GM04503 (cell line): Measurements from ENCODE around the gene CNTNAP2.
"Not testable (repeated sequence)": the region's sequence is repeated elsewhere in the genome, so short reads cannot be mapped to it uniquely, and the experiment has no call there.

Source experiments
- DNase-seq: peaks from one replicate; pipeline ENCODE4 v3.0.0-alpha.2; 2012; ENCODE audit warnings: low read depth

CNTNAP2 gene

DNA sequence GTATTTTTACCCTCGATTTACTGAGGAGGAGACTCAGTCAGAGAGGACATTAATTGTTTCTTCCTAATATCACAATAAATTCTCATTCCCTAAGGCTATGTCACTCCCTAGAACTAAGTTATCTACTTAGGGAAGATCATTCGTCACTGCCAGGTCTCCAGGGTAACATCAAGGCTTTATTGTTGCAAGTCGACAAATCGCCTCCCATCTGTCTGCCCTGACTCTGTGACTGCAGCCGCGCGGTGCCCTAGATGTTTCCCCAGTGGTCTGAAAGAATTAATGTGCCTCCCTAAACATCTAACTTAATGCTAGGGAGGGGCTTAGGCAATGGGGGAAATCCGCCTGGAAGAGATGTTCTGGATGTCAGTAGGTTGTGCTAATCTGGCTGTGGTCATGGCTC, 1915.2 kb downstream of the CNTNAP2 start:
- DNase-seq: no peak

- no peak for DNase-seq
Measured at GRCh38 chr7:148035950-148036349, 1919.3 kb downstream of the CNTNAP2 start.

- no peak for DNase-seq
Measured at GRCh38 chr7:148037044-148037443, 1920.4 kb downstream of the CNTNAP2 start.

DNA sequence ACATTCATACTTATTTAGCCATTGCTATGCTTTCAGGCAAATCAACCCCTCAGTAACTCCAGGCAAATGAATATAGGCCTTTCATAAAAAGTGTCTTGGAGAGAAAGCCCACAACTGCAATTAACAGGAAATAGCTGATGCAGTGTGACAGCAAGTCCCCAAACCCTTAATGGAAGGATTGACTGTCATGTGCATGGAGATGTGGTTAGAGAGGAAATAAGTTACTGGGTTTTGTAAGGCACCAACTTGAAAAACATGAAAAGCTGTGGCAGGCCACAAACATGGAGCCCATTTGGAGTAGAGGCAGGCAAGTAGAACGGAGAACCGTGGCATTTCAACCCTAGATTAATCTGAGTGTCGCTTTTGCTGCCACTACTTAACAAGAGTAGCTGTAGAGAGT, 1924.6 kb downstream of the CNTNAP2 start:
- DNase-seq: no peak

- no peak for DNase-seq
Measured at GRCh38 chr7:148042935-148043631, 1926.5 kb downstream of the CNTNAP2 start.

DNA sequence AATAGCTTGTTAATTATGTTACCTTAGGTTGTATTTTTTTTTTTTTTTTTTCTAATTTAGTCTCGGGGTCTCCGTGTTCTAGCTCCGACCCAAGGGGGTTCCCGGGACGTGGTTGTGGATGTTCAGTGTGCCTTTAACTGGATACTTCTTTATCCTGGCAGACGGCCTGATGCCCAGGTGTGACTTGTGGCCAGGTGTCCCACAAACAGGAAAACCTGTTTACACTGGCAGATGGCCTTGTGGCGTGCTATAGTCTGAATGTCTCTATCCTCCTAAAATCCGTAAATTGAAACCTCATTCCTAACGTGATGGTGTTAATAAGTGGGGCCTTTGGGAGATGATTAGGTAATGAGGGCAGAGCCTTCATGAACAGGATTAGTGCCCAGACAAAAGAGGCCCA, 1927.6 kb downstream of the CNTNAP2 start:
- DNase-seq: no peak

DNA sequence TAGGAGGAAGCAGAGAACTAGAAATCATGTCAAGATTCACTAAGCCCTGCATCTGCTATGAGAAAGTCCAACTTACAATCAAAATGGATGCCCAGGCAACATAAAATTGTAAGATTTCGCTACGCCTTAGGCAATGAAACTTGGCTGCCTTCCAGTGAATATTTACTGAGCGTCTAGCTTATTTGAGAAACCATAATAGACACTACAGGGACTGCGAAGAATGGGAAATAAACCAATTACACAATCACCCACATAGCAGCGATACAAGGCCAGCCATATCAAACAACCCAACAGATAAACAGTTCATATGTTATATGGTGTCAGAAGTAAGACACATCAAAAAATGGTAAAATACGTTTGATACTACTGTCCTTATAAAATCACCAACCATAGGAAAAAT, 1928.9 kb downstream of the CNTNAP2 start:
- DNase-seq: no peak

- DNase-seq: no peak
Measured at GRCh38 chr7:148049068-148049467, 1932.5 kb downstream of the CNTNAP2 start.

- DNase-seq: no peak
Measured at GRCh38 chr7:148050492-148051158, 1934.0 kb downstream of the CNTNAP2 start.

DNA sequence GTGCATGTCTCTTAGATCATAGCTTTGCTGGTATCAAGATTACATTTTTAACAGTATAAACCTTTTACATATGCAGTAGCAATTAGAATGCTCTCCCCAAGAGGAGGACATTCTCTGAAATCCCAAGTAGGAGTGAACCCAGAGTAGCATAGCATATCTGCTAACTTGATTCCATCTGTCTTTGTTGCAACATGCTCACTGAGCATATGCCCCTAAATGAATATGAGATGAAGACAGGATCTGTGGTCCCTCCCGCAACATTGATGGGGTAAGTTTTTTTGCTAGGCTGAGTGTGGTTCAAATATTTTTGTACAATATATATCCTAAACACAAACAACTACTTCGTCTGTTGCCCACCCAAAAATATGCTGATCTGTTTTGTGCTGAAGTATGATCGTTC, 1939.8 kb downstream of the CNTNAP2 start:
- DNase-seq: no peak

DNA sequence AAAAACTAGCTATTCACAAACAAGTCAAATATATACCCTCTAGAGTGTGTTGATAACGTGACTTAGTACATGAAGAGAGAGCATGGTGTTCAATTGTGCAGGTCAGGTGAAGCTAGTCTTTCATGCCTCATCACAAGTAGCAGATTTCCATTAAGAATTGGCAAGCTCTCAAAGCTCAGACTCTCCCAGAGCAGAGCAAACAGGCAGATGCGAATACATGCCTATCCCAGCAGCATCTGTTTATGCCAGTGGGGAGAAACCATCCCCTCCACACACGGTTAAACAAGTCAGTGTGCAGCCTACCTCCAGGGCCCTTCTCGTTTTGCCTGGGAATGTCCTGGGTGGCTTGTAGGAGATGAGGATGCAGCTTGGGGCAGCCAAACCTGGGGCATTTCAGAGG, 1941.5 kb downstream of the CNTNAP2 start:
- no peak for DNase-seq

DNA sequence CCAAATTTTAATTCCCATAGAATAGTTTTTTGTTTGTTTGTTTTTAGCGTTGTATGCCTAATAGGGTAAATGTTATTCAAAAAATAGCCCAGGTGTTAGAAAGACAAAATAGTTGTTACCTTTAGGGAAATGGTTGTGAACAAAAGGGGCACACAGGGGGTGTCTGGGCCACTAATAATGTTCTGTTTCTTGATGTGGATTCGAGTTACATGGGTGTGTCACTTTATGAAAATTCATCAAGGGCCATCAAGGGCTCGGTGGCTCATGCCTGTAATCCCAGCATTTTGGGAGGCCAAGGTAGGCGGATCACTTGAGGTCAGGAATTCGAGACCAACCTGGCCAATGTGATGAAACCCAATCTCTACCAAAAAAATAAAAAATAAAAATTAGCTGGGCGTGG, 1942.2 kb downstream of the CNTNAP2 start:
- no peak for DNase-seq

- no peak for DNase-seq
Measured at GRCh38 chr7:148060724-148061123, 1944.1 kb downstream of the CNTNAP2 start.

GRCh38 chr7:148078111-148078510, 1961.5 kb downstream of the CNTNAP2 start:
- DNase-seq: not testable (repeated sequence)

DNA sequence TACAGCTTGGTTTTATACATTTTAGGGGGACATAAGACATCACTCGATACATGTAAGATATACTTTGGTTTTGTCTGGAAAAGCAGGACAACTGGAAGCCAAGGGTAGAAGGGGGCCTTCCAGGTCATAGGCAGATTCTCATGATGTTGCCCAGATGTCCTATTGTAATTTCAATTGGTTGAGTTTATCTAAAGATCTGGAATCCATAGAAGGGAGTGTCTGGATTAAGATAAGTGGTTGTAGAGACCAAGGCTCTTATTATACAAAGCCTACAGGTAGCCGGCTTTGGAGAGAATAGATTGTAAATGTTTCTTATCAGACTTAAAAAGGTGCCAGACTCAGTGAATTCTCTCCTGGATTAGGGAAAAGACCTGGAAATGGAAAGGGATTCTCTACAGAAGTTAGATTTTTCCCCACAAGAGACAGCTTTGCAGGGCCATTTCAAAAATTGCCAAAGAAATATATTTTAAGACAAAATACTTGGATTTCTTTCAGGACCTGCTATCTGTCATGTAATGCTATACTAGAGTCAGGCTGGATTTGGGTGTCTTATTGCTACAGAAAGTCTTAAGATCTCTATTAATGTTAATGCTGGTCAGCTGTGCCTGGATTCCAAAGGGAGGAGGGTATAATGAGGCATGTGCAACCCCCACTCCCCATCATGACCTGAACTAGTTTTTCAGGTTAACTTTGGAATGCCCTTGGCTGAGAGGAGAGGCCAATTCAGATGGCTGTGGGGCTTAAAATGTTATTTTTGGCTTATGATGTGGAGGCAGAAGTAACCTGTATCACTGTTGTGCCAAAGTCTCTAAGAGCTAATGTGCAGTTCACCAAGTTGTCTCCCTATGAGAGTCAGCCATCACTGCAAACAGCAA, 1962.8 kb downstream of the CNTNAP2 start:
- DNase-seq: no peak

- no peak for DNase-seq
Measured at GRCh38 chr7:148083448-148083847, 1966.8 kb downstream of the CNTNAP2 start.

- DNase-seq: no peak
Measured at GRCh38 chr7:148084138-148084537, 1967.5 kb downstream of the CNTNAP2 start.

GRCh38 chr7:148091882-148092281, 1975.3 kb downstream of the CNTNAP2 start:
- no peak for DNase-seq

GRCh38 chr7:148093375-148094166, 1977.0 kb downstream of the CNTNAP2 start:
- DNase-seq: no peak

- DNase-seq: no peak
Measured at GRCh38 chr7:148095066-148095465, 1978.5 kb downstream of the CNTNAP2 start.

- no peak for DNase-seq
Measured at GRCh38 chr7:148104136-148104716, 1987.6 kb downstream of the CNTNAP2 start.

GRCh38 chr7:148104924-148105323, 1988.3 kb downstream of the CNTNAP2 start:
- DNase-seq: no peak
